SK-N-SH (cell line): ENCODE results near the gene LCORL. TPM values are rescaled to one million over a fixed set of nuclear protein-coding genes. Genes with fewer than 3 reads are reported as not detected.

Experiments used
- CTCF ChIA-PET: fragments of 300-600, 350-600 bp; formaldehyde crosslinking; extraction: SDS; loops from one replicate; lab custom pipeline; 2021; lab: Yijun Ruan, JAX
- POLR2A ChIA-PET: fragments of 350-600 bp; sonication (Branson Sonifier 250); formaldehyde crosslinking; extraction: SDS; loops from one replicate; lab custom pipeline; 2020; ENCODE audit warnings: antibody characterized with exemption, inconsistent platforms; lab: Yijun Ruan, JAX
- DNase-seq: peaks from one replicate; pipeline ENCODE4 v3.0.0; 2012
- H2AFZ ChIP-seq: fragments of 200-600 bp; sonication (generic); 2 replicates; pipeline ENCODE4 v1.8.1; 2016; ENCODE audit warnings: antibody characterized with exemption, mild to moderate bottlenecking, low read depth
- H3F3A ChIP-seq: fragments of 200-600 bp; sonication (generic); replicated peaks from 2 replicates; pipeline ENCODE3; 2016; ENCODE audit warnings: antibody characterized with exemption, mild to moderate bottlenecking; ENCODE audit not compliant: insufficient read depth
- H3K27ac ChIP-seq, 2 experiments: fragments of 200-500 bp in 1 of 2; fragments of 200-600 bp in 1 of 2; sonication (Bioruptor generic) in 1 of 2; sonication (generic), shearing (Covaris generic) in 1 of 2; 2 replicates each; pipeline versions ENCODE4 v1.5.1 to v1.6.1; 2014 to 2016; ENCODE audit warnings: low read depth in 2 of 2, inconsistent platforms in 1 of 2, low read length in 1 of 2, mild to moderate bottlenecking in 1 of 2, mixed read lengths in 1 of 2
- H3K27me3 ChIP-seq: fragments of 200-600 bp; sonication (generic), shearing (Covaris generic); 2 replicates; pipeline ENCODE4 v1.6.1; 2016; ENCODE audit warnings: mixed run types; ENCODE audit not compliant: insufficient read depth
- H3K36me3 ChIP-seq, 2 experiments: fragments of 200-500 bp in 1 of 2; fragments of 200-600 bp in 1 of 2; sonication (Bioruptor generic) in 1 of 2; sonication (generic) in 1 of 2; replicated peaks in 1 of 2; 2 replicates each; pipeline versions ENCODE3 to v1.5.1; 2014 to 2016; ENCODE audit warnings: low read length in 1 of 2, mild to moderate bottlenecking in 1 of 2; ENCODE audit not compliant: insufficient read depth in 2 of 2, control insufficient read depth in 1 of 2
- H3K4me1 ChIP-seq, 2 experiments: fragments of 200-500 bp in 1 of 2; fragments of 200-600 bp in 1 of 2; sonication (Bioruptor generic) in 1 of 2; sonication (generic), shearing (Covaris generic) in 1 of 2; 2 replicates each; pipeline versions ENCODE4 v1.5.1 to v1.6.1; 2014 to 2016; ENCODE audit warnings: low read depth in 1 of 2, low read length in 1 of 2, mixed run types in 1 of 2; ENCODE audit not compliant: insufficient read depth in 2 of 2, control insufficient read depth in 1 of 2
- H3K4me2 ChIP-seq: fragments of 200-600 bp; sonication (generic), shearing (Covaris generic); 2 replicates; pipeline ENCODE4 v1.6.1; 2017; ENCODE audit warnings: mixed run types
- H3K4me3 ChIP-seq, 2 experiments: fragments of 200-500 bp in 1 of 2; fragments of 200-600 bp in 1 of 2; sonication (Bioruptor generic) in 1 of 2; sonication (generic), shearing (Covaris generic) in 1 of 2; 2 replicates each; pipeline versions ENCODE4 v1.5.1 to v1.8.1; 2014 to 2016; ENCODE audit warnings: low read depth in 2 of 2, inconsistent platforms in 1 of 2, low read length in 1 of 2, mild to moderate bottlenecking in 1 of 2, mixed read lengths in 1 of 2, moderate library complexity in 1 of 2
- H3K79me2 ChIP-seq: fragments of 200-600 bp; sonication (generic); 2 replicates; pipeline ENCODE4 v1.8.1; 2017; ENCODE audit warnings: mild to moderate bottlenecking; ENCODE audit not compliant: insufficient read depth
- H3K9ac ChIP-seq: fragments of 200-600 bp; sonication (generic); 2 replicates; pipeline ENCODE4 v1.6.1; 2017; ENCODE audit warnings: mixed run types
- H3K9me2 ChIP-seq: fragments of 200-600 bp; sonication (generic); 2 replicates; pipeline ENCODE4 v1.6.1; 2017; ENCODE audit warnings: mixed run types
- H3K9me3 ChIP-seq: fragments of 200-600 bp; sonication (generic); 2 replicates; pipeline ENCODE4 v1.6.1; 2017; ENCODE audit warnings: mixed run types, mild to moderate bottlenecking, moderate library complexity
- H4K20me1 ChIP-seq: fragments of 200-600 bp; sonication (generic); 2 replicates; pipeline ENCODE4 v1.6.1; 2017; ENCODE audit warnings: mild to moderate bottlenecking, mixed run types; ENCODE audit not compliant: insufficient read depth
- FOXJ3 ChIP-seq: sonication (generic); formaldehyde crosslinking; IDR thresholded peaks from 2 replicates; pipeline ENCODE4 v1.5.1; 2020; ENCODE audit warnings: mild to moderate bottlenecking, missing genetic modification reagents
- GABPA ChIP-seq: IDR thresholded peaks from 2 replicates; pipeline ENCODE4 v1.4.0; 2012; ENCODE audit warnings: low read depth, mild to moderate bottlenecking
- NFIC ChIP-seq: IDR thresholded peaks from 2 replicates; pipeline ENCODE4 v1.4.0; 2012; ENCODE audit warnings: borderline replicate concordance
- POLR2AphosphoS5 ChIP-seq: IDR thresholded peaks from 2 replicates; pipeline ENCODE4 v1.6.1; 2012; ENCODE audit warnings: low read depth, low read length
- RAD21 ChIP-seq: IDR thresholded peaks from 2 replicates; pipeline ENCODE4 v1.6.1; 2012; ENCODE audit warnings: mild to moderate bottlenecking, low read length
- SIN3A ChIP-seq: IDR thresholded peaks from 2 replicates; pipeline ENCODE4 v1.6.1; 2012; ENCODE audit warnings: low read depth, mild to moderate bottlenecking, low read length, moderate library complexity, borderline replicate concordance
- TAF1 ChIP-seq: IDR thresholded peaks from 2 replicates; pipeline ENCODE4 v1.6.1; 2012; ENCODE audit warnings: low read depth, mild to moderate bottlenecking, low read length, moderate library complexity, borderline replicate concordance
- ZBTB33 ChIP-seq: IDR thresholded peaks from 2 replicates; pipeline ENCODE4 v1.4.0; 2012; ENCODE audit warnings: low read depth, borderline replicate concordance
- polyA plus RNA-seq, 3 experiments: library from polyadenylated mRNA; depleted of rRNA; stranded (reverse); fragments of >200 nt; gene quantifications; 2 replicates each; pipeline ENCODE4 v1.2.3, GENCODE V29; 2012
- TF ChIP-seq, protein P1 (sequence below): fragments of 150-350 bp; IDR thresholded peaks from 2 replicates; pipeline ENCODE4 v1.6.1; 2016; ENCODE audit warnings: mild to moderate bottlenecking, low read depth, low read length
- TF ChIP-seq, protein P2 (sequence below): fragments of 200-600 bp; sonication (generic); IDR thresholded peaks from 2 replicates; pipeline ENCODE4 v1.6.1; 2017; ENCODE audit warnings: antibody characterized with exemption, mild to moderate bottlenecking, moderate library complexity

Gene LCORL
- polyA plus RNA-seq, 1 of the 3 experiments (the other 2 are of a cell fraction), result 1.9 TPM

DNA sequence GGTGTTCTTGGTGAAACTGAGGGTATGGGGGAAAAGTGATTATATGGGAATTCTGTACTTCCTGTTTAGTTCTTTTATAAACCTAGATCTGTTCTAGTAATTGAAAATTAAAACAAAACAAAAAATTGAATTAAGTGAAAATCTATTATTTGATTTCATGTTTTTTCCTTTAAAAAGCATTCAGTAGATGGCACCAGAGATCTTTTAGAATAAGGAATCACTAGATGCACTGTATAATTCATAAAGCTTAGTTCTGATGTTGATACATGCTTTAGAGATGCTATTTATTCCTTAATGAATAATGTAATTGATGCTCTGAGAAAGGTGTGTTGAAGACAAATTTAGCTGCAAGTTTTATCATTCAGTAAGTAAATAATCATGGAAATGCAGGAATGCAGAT is 87.3 kb downstream of the LCORL start:
- DNase-seq, result no peak

DNA sequence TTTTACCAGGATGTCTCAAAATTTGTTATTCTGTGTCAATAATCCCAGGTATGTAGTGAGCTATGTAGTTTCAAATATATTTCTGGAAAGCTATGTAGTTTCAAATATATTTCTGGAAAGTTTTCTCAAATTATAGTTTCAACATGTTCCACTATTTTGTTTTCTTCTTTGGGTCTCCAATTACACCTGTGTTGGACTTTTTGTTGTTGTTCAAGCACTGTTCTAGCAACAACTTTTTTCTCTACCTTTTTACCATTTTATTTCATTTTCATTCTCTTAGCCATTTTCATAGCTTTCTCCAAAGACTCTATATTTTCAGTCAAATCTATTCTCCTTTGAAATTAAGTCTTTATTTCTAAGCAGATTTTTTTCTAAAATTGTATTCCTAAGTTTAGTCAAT is 88.4 kb downstream of the LCORL start:
- Histone ChIP-seq H2AFZ (no peak overlapping the region), H3K4me1 (no peaks in the 10 kb centered on the region), H3K79me2 (peaks cover 12% of the 10 kb centered on the region; the same call in 1 of the 2 replicates), H3K9me2 (no peaks in the 10 kb centered on the region), H4K20me1 (no peaks in the 10 kb centered on the region), H3K27me3 (no peaks in the 10 kb centered on the region), H3K4me3 (no peak overlapping the region), H3K9ac (no peak overlapping the region), H3K4me2 (no peak overlapping the region), H3K36me3 (peaks cover 0 to 24% of the 10 kb centered on the region in 2 experiments), H3F3A (no peaks in the 10 kb centered on the region), H3K27ac (no peak overlapping the region), H3K9me3 (peaks cover 14% of the 10 kb centered on the region; the same call in 1 of the 2 replicates)
- TF ChIP-seq FOXJ3 (CRISPR knock-in tag) (no peak), POLR2AphosphoS5 (no peak), SIN3A (no peak), NFIC (no peak), ZBTB33 (no peak), TAF1 (no peak), GABPA (no peak)
- TF ChIP-seq, protein P1, sequence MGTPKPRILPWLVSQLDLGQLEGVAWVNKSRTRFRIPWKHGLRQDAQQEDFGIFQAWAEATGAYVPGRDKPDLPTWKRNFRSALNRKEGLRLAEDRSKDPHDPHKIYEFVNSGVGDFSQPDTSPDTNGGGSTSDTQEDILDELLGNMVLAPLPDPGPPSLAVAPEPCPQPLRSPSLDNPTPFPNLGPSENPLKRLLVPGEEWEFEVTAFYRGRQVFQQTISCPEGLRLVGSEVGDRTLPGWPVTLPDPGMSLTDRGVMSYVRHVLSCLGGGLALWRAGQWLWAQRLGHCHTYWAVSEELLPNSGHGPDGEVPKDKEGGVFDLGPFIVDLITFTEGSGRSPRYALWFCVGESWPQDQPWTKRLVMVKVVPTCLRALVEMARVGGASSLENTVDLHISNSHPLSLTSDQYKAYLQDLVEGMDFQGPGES, result no peak
- CTCF ChIA-PET, result no interaction called here
- DNase-seq, result no peak
- POLR2A ChIA-PET, result no interaction called here

More for the DNA sequence above, 87.3 kb downstream of the LCORL start:
- Histone ChIP-seq H3K9ac (no peak overlapping the region), H3K79me2 (peaks cover 10% of the 10 kb centered on the region), H3K4me3 (no peak overlapping the region), H2AFZ (no peak overlapping the region), H3K4me1 (no peaks in the 10 kb centered on the region; a peak in 1 of 4 replicates), H3K27ac (no peak overlapping the region), H3K27me3 (no peaks in the 10 kb centered on the region), H4K20me1 (no peaks in the 10 kb centered on the region), H3K36me3 (peaks cover 0 to 24% of the 10 kb centered on the region in 2 experiments), H3K9me2 (no peaks in the 10 kb centered on the region), H3K4me2 (no peak overlapping the region), H3K9me3 (peaks cover 14% of the 10 kb centered on the region; the same call in 1 of the 2 replicates), H3F3A (no peaks in the 10 kb centered on the region)
- TF ChIP-seq, protein P2, sequence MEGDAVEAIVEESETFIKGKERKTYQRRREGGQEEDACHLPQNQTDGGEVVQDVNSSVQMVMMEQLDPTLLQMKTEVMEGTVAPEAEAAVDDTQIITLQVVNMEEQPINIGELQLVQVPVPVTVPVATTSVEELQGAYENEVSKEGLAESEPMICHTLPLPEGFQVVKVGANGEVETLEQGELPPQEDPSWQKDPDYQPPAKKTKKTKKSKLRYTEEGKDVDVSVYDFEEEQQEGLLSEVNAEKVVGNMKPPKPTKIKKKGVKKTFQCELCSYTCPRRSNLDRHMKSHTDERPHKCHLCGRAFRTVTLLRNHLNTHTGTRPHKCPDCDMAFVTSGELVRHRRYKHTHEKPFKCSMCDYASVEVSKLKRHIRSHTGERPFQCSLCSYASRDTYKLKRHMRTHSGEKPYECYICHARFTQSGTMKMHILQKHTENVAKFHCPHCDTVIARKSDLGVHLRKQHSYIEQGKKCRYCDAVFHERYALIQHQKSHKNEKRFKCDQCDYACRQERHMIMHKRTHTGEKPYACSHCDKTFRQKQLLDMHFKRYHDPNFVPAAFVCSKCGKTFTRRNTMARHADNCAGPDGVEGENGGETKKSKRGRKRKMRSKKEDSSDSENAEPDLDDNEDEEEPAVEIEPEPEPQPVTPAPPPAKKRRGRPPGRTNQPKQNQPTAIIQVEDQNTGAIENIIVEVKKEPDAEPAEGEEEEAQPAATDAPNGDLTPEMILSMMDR, result peak; percentile 44
- TF ChIP-seq NFIC, result no peak
- peak; percentile 44 for TF ChIP-seq RAD21
- TF ChIP-seq FOXJ3 (CRISPR knock-in tag), result no peak
- ChIA-PET POLR2A (no interaction called here), CTCF (interaction anchor here (1.0 kb wide), 1 partner anchor 659 kb away, joined by 3 read pairs; no protein-coding TSS in a partner anchor)
